K562 (cell line): ENCODE data around the gene PIP5KL1. TPM values are rescaled to one million over a fixed set of nuclear protein-coding genes. Genes with fewer than 3 reads are reported as not detected.

Source experiments
- BCOR ChIP-seq: fragments of 450-650 bp; IDR thresholded peaks from 2 replicates; pipeline ENCODE4 v1.6.1; 2016
- CEBPG ChIP-seq, 3 experiments: fragments of 200-800 bp in 1 of 3; sonication (Bioruptor generic) in 1 of 3; sonication (generic) in 1 of 3; formaldehyde crosslinking in 1 of 3; IDR thresholded peaks in 2 of 3; conservative IDR thresholded peaks in 1 of 3; 2 replicates each; pipeline versions ENCODE4 v1.6.1 to v1.8.0; 2016 to 2022; ENCODE audit warnings: missing compliant biosample characterization in 2 of 3, missing genetic modification characterization in 2 of 3, mild to moderate bottlenecking in 1 of 3, missing genetic modification reagents in 1 of 3
- CEBPZ ChIP-seq: fragments of 150-350 bp; IDR thresholded peaks from 2 replicates; pipeline ENCODE4 v1.6.1; 2014; ENCODE audit warnings: low read depth, mild to moderate bottlenecking, low read length, borderline replicate concordance
- E2F6 ChIP-seq, 2 experiments: IDR thresholded peaks; 2 replicates each; pipeline ENCODE4 v1.6.1; 2011; ENCODE audit warnings: borderline replicate concordance in 1 of 2, control low read depth in 1 of 2, low read depth in 1 of 2, low read length in 1 of 2, mild to moderate bottlenecking in 1 of 2, mixed read lengths in 1 of 2, moderate library complexity in 1 of 2; ENCODE audit not compliant: insufficient read depth in 1 of 2, insufficient read length in 1 of 2, poor library complexity in 1 of 2, severe bottlenecking in 1 of 2; ENCODE audit errors: extremely low read depth in 1 of 2
- E2F8 ChIP-seq: fragments of 450-650 bp; IDR thresholded peaks from 2 replicates; pipeline ENCODE4 v1.7.1; 2018; ENCODE audit warnings: mild to moderate bottlenecking, low read depth; ENCODE audit not compliant: partially characterized antibody
- KDM4B ChIP-seq, 2 experiments: fragments of 450-650 bp in 1 of 2; sonication (generic) in 1 of 2; IDR thresholded peaks; 2 replicates each; pipeline ENCODE4 v1.6.1; 2016 to 2017; ENCODE audit warnings: borderline replicate concordance in 2 of 2, antibody characterized with exemption in 1 of 2, low read depth in 1 of 2, mild to moderate bottlenecking in 1 of 2
- MLX ChIP-seq, 2 experiments: fragments of 450-650 bp in 1 of 2; sonication (generic) in 1 of 2; formaldehyde crosslinking; conservative IDR thresholded peaks; 2 replicates each; pipeline versions ENCODE4 v1.4.0 to v1.8.1; 2020 to 2022; ENCODE audit warnings: mild to moderate bottlenecking in 1 of 2, missing genetic modification reagents in 1 of 2
- PATZ1 ChIP-seq: fragments of 250-450 bp; sonication (Bioruptor Pico); IDR thresholded peaks from 2 replicates; pipeline ENCODE4 v1.5.0; 2020; ENCODE audit warnings: mild to moderate bottlenecking, borderline replicate concordance
- RB1 ChIP-seq: fragments of 450-650 bp; IDR thresholded peaks from 2 replicates; pipeline ENCODE4 v1.6.1; 2017; ENCODE audit warnings: low read depth, mild to moderate bottlenecking
- THRA ChIP-seq: fragments of 450-650 bp; IDR thresholded peaks from 2 replicates; pipeline ENCODE4 v1.6.1; 2017; ENCODE audit warnings: mild to moderate bottlenecking, moderate library complexity
- polyA plus RNA-seq, 8 experiments: library from polyadenylated mRNA; depleted of rRNA in 4 of 8; stranded (reverse) in 5 of 8; unstranded in 3 of 8; fragments of >200 nt; fragmentation: Nextera tagmentation in 2 of 8; fragmentation: Illumina TruSeq in 1 of 8; extraction: Ambion mirVana in 2 of 8; extraction: Trizol in 1 of 8; gene quantifications; 2 replicates each; pipeline versions ENCODE4 v1.2.1 to v1.2.3, GENCODE V29; 2011 to 2014; ENCODE audit warnings: inconsistent platforms in 1 of 8, missing spikeins in 1 of 8
- total RNA-seq, 7 experiments: library from RNA; depleted of rRNA in 6 of 7; stranded (reverse); fragments of >200 nt in 6 of 7; fragmentation: Illumina TruSeq in 2 of 7; extraction: Trizol in 2 of 7; gene quantifications; 2 replicates each; pipeline versions ENCODE4 v1.2.1 to v1.2.3, GENCODE V29; 2011 to 2021; ENCODE audit warnings: low replicate concordance in 1 of 7

The PIP5KL1 gene
- total and polyA plus RNA-seq, 9 of the 15 experiments (the other 6 are each of a cell fraction or from before 2014, with no cell fraction given): 0.18 to 4.8 (median 1.2) TPM

GRCh38 chr9:127903557-127904475, 26.8 kb downstream of the PIP5KL1 start (continued):
- TF ChIP-seq CEBPZ (no peak), THRA (no peak), MLX (CRISPR knock-in tag; conservative IDR thresholded peaks at IDR 0.05) (no peak), RB1 (0 out of 2 replicates have a peak, but pooled peaks have one; percentile 30), CEBPG (CRISPR knock-in tag; IDR thresholded peaks at IDR 0.05) (no peak), CEBPG (tag; conservative IDR thresholded peaks at IDR 0.05 in 1 of 2, IDR thresholded peaks at IDR 0.05 in 1 of 2) (no peak), PATZ1 (no peak), KDM4B (IDR thresholded peaks at IDR 0.05; ENCODE audit: borderline replicate concordance in 2 of 2, low read depth in 1 of 2) (peak in 1 of 2 experiments; percentile 31; a peak in 1 of 4 replicates), E2F6 (IDR thresholded peaks at IDR 0.05; ENCODE audit: borderline replicate concordance in 1 of 2, extremely low read depth in 1 of 2, insufficient read depth in 1 of 2, insufficient read length in 1 of 2, low read depth in 1 of 2, low read length in 1 of 2, poor library complexity in 1 of 2, severe bottlenecking in 1 of 2) (peak in 1 of 2 experiments; percentile 16), E2F8 (no peak), BCOR (0 out of 2 replicates have a peak, but pooled peaks have one; percentile 31)
